ENCODE measurements around the gene HEXB.
"Not testable (repeated sequence)": the region's sequence is repeated elsewhere in the genome, so short reads cannot be mapped to it uniquely, and the experiment has no call there.

Gene HEXB

DNA sequence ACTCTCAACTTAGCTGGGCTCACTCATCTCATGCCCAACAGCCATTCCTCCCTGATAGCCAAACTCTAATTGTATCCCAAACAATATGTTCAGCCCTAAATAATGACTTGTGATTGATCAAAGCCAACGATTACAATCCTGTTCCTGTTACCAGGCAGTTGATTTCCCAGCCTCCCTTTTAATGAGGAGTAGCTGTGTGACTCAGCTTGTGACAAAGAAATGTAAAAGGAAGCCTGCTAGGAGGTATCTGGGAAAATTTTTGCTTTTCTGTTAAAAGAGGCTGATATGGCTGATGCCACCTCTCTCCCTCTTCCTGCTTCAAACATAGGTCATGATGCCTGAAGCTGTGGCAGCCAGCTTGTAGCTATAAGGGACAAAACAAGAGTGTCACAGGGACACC, 24.9 kb upstream of the HEXB start:
- DNase-seq = no peak

DNA sequence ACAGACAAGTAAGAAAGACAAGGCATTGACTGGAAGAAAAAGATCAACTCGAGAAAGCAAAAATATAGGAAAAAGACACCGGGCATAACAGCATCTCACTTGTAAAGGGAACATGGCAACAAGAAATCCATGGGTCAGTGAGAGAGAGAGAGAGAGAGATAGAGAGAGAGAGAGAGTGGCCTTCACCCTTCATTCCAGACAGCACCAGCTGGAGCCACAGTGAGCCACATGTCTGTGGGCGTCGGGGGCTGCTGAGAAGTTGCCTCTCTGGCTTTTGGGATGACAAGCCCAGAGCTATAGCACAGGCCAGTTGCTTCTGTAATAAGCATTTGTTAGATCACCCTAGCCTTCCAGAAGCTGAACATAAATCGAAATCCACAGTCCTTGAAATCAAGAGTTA, 24.2 kb upstream of the HEXB start:
- DNase-seq = no peak

DNA sequence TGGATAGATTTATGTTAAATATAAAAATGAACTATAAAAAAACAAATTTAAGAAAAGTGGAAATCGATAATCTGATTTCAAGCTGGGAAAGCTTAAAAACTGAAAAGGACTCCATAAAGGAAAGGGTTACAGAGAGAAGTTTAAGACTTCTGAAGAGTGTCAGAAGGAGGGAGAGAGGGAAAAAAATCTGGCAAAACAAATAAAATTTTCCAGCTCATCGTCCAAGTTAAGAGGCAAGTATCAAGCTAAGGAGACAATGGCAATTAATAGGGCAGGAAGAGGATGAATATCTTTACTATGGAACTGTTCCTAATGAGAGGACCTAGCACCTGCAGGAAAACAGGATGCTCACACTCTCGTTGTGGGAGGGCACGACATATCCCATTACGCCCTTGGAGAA, 20.5 kb upstream of the HEXB start:
- no peak for DNase-seq

DNA sequence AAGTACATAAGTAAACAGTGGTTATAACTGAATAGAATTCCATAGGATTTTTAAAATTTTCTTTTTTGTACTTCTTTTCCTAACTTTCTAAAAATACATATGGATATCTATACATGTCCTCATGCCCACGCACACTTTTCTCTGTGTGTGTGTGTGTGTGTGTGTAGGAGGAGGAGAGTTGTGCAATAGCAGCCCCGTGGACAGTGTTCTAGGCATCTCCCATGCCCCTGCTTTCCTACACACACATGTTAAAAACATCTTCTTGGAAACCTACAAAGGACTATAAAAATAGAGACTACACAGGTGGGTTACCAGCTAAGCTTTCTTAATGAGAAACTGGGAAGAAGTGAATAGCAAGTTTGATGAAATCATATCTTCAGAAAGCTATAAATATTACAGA, 19.8 kb upstream of the HEXB start:
- no peak for DNase-seq

DNA sequence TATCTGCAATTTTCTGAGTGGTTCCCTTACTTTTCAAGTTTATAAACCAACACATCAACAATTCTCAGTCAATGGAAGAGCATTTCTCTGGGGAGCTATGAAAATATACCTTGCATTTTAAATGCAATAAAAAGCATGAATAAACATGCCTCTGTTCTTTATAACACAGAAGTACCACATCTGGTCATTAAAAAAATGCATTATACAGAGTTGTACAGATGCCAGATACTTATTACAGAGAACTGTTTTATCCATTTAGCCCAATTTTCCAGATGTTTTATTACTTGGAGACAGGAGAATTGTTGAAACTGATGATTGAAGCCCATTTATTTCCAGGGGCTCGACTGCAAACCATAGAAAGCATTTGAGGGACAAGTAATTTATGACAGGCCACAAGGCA, 19.2 kb upstream of the HEXB start:
- DNase-seq = no peak

DNA sequence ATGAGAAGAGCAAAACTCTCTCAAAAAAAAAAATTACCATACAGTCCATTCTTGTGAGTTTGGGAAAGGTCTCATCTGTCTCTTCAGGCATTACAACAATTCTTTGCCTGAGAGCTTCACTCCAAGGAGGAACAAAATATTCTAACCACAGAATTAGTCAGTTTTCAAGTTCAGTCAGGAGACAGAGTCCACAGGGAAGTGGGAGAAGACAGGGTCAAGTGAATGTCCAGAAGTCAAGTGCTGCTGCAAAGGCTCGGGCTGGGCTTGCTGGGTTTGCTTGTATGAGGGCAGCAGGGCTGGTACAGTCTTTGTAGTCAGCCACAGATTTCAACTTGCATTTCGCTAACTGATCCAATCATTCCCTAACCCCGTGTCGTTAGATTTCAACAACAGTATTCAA, 17.6 kb upstream of the HEXB start:
- DNase-seq = no peak

DNA sequence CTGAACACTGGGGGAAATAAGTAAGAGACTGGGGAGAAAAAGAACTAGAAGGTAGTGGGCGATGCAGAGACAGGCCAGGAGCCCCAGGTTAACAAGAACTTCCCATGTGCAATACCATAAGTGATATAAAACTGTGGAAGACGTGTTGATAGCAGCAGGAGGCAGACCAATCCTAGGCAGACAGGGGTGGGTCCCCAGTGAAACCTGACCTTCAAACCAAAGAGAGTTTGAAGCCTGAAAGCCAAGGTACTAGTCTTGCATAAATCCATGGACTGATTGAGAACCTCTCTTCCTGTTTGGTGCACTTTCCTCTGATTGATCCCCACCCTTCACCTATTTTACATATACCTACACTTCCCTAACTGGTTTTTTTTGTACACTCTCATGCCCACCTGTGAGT, 15.2 kb upstream of the HEXB start:
- no peak for DNase-seq

DNA sequence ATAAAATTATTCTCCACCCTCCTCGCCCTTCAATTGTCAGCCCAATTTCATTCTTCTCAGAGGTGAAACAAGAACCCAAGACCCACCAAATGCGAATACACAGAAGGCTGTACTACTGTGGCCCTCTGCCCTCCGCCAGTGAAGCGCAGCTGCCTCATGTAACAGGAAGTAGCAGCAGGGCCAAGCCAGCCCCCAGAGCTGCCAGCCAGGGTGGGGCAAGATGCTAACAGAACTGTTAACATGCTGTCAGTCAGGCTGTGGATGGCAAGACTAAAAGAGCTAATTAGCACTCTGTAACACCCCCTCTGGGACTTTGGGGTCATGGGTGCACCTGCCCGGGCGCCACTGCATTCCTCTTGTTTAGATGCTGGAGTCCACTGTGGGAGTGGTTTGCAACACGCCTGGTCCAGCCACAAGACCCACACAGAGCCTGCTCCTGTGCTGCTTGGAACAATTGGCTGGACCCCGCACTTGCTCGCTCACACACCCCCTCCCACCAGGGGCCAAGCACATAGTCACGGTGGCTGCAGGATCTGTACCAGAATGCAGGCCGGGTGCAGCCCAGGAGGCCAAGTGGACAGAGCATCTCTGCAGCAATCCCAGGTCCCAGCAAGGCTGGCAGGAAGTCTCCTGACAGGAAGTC, 14.5 kb upstream of the HEXB start:
- no peak for DNase-seq

DNA sequence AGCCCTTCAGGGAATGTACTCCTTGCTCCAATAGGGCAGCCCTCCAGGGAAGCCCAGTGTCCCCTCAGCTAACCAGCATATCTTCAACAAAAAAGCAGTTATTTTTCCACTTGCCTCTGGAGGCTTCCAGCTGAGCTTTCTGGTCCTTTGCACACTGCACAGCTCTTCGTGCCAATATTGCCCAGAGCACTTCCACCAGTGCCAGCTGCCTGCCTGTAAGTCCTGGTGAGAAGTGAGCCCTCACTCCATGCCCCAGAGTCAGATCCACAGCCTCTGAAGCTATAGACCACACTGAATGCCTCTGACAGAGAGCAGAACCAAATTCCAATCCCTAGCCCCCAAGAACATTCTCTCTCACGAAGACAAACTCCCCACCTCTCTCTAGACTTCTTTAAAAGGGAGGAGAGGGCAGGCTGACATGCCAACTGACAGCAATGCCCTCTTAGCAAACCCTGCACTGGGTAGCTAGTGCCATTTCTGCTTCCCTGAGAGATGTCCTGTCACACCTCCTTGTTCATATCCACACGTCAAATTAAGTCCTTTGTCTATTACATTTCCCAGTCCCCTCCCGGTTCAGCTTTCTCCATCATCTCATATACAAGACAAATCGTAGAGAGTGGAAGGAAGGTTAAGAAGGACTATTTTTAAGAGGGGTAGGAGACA, 12.7 kb upstream of the HEXB start:
- DNase-seq = no peak

DNA sequence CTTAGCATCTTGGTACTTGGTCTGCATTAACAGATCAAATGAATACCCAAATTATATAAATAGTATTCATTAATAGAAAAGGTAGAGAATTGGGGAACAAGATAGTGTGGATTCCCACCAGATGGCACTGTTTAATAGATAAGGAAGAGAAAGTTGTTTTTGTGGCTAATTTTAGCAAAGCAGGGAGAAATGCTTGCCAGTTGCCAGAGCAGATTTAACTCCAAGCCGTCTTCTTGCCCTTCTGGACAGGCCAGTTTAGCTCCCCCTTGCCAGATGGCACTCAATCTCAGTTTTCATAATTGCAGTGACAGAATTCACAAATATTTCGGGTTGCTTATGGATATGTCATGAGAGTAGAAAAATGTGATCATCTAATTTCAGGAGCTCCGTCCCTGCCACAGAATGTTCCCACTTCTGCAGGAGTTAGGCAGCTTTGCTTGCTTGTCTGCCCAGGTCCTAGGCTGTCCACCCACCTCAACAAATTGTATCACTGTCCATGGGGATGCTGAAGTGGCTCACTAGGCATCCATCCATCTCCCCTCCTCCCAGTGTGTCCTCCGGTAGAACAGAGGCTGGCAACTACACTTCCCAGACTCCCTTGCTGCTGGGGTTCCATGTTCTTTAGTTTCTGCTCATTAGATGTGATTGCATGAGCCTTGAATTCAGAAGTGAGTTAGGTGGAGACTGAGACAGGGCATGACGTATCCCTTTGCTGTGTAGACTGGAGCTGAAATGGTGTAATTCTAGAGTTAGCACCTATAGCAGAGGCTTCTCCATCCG, 11.8 kb upstream of the HEXB start:
- no peak for DNase-seq

DNA sequence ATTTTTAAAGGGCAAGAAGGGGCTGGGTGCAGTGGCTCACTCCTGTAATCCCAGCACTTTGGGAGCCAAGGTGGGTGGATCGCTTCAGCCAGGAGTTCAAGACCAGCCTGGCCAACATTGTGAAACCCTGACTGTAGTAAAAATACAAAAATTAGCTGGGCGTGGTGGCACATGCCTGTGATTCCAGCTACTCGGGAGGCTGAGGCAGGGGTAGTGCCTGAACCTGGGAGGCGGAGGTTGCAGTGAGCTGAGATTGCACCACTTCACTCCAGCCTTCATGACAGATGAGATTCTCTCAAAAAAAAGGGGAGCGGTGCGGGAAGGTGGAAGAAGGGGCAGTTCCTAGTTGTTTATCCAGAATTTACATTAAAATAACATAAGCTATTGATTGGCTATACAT, 8.6 kb upstream of the HEXB start:
- not testable (repeated sequence) for DNase-seq

DNA sequence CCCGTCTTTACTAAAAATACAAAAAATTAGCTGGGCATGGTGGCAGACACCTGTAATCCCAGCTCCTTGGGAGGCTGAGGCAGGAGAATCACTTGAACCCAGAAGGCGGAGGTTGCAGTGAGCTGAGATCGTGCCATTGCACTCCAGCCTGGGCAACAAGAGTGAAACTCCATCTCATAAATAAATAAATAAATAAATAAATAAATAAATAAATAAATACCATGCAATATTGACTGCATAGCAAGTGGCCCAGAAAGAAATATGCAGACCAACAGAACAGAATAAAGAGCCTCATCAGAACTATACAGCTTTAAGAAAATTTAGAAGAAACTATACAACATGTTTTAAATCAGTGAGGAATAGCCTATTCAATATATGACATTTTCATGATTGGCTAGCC, 6.9 kb upstream of the HEXB start:
- not testable (repeated sequence) for DNase-seq

DNA sequence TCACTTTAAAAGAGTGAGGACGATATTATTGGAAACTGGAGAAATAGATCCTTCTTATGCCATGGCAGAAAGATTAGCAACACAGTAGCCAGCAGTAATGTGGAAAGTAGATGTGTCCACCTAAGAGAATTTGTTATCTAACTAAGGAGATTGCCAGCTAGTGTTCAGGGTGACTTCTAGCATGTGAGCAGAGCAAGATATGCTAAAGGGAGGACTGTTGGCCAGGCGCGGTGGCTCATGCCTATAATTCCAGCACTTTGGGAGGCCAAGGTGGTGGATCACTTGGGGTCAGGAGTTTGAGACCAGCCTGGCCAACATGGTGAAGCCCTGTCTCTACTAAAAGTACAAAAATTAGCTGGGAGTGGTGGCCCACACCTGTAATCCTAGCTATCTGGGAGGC, 5.7 kb upstream of the HEXB start:
- DNase-seq = not testable (repeated sequence)

DNA sequence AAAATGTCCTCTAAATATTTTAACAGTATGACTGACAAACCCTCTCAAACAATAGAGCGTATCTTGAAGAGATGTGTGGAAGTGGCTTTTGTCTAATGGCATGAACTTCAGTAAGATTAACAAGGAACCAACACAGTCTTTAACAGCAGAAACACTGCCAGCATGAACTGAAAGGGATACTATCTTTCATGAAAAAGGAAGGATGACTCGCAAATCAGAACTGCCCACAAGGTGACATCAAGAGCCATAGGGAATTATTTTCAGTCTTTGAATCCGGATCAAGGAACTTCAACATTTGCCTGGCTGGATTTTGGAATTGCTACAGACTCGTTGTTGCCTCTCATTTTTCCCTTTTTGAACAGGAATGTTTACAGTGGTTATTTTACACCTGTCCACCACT, 5.1 kb upstream of the HEXB start:
- no peak for DNase-seq

DNA sequence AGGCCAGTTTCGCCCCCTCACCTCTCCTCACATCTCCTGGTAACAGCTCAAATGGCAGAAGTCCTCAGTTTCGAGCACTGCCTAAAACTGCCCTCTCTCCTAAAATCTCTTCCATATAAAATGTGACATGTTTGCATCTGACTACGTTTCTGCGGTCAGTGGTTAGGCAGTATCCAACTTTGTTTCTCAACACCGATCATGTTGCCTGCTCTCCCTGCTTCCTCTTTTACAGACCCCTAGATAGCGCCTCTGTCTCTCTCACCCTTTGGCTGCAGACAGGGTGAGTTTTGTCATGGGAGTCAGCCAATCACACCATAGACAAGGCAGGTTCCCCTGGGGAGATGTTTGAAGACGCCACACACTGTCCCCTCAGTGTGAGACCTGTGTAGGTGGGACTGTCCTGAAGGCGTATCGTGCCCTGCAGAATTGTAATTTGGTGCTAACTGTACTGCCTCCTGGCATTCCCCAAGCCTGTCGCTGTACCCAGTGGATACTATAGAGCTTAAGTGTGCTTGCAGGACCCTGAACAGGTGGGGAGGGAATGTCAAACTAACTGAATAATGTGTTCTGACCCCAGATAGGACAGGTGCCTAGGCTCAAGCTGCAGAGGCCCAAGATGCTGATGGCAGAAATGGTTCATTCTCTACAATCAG, 1.1 kb downstream of the HEXB start:
- DNase-seq = no peak

DNA sequence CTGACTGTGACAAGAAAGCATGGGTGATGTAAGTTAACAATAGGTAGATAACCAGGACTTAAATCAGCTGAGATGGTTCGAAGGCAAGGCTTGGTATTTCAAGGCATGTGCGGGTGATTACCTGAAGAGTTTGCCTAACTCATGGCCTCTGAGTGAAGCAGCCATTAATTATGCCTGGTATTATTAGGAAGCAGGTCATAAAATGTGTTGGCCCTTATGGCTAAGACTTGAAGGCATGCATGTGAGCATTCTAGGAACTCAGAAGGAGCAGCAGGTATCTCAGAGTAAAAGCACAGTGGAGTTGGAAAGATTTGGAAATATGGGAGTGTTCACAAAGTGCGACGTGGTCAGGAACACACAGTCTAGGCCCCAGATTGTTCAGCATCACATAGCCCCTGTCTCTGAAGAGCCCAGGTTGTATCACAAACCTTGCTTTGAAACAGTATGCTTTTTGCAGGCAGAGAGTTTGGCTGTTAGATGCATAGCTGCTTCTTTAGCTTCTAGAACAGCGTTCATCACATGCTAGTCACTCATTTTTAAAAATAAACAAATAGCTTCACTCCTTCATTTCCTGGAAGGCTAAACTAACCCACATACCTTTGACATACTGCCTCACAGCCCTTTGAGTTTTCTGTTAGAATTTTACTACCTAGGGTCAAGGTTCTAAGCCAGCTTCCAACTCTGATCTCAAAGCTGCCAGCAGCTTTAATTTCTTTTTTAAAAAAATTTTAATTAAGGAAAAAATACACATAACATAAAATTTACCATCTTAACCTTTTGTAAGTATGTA, 2.1 kb downstream of the HEXB start:
- DNase-seq = no peak

DNA sequence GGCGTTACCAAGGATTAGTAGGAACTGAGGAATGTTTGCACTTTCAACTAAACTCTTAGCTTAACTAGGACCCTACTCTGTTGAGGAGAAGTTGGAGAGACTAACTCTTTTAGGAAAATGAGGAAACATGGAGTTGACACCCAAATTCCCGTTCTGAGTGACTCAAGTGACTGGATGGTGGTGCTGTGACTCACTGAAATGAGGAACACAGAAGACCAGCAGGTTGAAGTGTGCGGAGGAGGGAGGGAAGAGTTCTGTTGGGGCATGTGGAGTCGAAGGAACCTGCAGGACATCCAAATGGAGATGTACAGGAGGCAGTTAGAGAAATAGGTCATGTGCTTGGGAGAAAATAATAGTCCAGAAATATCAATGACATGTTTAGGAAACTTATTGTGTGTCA, 8.2 kb downstream of the HEXB start:
- no peak for DNase-seq

DNA sequence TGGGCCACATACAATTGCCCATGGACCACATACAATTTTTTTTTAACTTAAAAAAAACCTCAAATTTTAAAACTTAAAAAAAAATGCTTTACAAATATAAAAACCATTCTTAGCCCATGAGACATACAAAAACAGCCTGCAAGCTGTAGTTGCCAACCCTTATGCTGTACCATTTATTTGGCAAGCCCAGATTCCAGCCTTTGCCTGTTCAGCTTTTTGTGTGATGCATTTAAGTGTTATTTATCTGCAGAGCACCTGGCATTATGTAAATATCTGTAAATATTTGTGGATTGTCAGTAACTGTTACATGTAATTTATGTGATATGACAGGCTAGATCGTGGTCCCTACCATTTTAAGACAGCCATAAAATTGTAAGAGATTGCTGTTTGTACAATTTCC, 32.6 kb downstream of the HEXB start:
- no peak for DNase-seq

DNA sequence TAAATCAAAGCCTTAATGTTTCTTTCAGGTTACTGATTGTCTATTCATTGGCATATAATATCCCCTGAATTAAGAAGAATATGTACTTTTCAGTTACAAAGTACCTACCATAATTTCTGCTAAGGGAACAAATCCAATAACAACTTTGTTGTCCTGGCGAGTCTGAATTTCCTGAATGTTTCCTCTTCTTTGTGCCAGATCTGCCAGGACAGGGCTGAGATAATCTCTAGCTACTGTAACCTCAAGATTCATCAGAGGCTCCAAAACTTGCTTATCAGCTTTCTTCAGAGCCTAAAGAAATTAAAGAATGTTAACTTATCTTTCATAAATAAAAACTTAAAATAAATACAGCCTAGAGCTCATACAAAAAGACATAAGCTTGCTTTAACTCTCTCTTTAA, 37.2 kb downstream of the HEXB start:
- no peak for DNase-seq

DNA sequence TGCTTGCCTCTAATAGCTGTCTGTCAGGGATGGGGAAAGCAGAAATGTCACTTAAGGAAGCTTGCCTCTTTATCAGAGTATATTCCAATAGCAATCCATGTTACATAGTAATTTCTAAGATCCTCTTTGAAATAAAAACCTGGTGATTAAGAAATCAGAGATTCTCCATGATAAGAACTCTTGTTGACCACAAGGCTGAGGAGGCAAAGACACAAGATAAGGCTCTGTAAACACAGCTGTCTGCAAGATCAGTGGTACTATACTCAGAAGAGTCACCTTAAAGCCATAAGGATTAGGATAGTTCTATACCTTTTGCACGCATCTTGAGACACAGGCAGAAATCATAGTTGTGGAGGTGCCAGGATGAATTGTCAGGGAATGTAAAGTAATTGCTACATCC, 40.3 kb downstream of the HEXB start:
- no peak for DNase-seq

DNA sequence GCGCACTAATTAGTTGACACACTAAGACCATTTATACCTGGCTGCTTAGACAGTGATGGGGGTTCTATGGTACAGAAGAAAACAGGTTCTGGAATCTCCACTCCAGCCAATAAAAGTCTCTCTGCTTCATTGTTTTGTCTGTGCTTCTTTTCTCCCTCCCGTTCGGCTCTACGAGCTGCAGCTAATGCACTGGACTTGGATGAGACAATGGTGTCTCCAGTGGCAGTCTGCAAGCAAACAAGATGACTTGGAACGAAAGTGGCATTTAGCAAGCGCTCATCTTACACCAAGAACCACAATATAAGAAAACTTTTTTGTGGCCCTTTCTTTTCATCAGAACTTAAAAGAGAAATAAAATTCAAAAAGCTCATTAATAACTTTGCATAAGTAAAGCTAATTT, 51.7 kb downstream of the HEXB start:
- DNase-seq = no peak

DNA sequence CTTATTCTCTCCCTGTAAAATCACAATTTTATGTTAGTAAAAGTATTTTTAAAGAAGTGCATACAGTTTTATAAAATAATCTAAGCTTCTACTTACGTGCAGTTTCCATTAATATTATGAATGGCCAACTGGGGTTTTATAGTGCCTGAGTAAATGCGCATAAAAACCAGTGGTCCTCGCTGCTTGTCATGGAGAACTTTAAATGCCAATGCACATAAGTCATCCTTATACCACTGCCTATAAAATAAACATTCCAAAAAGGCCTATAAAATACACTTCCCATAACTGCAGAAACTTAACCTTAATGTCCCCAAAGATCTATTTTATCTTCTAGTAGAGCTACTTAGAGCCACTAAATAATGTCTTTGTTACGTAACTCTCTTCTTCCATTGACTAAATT, 53.4 kb downstream of the HEXB start:
- no peak for DNase-seq

DNA sequence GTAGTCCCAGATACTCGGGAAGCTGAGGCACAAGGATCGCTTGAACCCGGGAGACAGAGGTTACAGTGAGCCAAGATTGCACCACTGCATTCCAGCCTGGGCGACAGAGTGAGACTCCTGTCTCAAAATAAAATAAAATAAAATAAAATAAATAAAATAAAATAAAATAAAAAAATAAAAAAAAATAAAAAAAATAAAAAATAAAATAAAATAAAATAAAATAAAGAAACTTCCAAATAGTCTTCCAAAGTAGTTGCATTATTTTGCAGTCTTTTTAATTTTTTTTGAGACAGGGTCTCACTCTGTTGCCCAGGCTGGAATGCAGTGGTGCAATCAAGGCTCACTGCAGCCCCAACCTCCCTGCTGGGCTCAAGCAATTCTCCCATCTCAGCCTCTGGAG, 63.7 kb downstream of the HEXB start:
- DNase-seq = not testable (repeated sequence)

Data from T-helper 9 cell (primary cell).